ENCODE data around the gene CELF4. TPM values are rescaled to one million over a fixed set of nuclear protein-coding genes. Genes with fewer than 3 reads are reported as not detected.

CELF4 gene
- total and polyA plus RNA-seq, 10 of the 15 experiments (the other 5 are each of a cell fraction or from before 2014, with no cell fraction given) = 0.03 to 0.32 TPM; not detected in 8

- ChIA-PET CTCF (no interaction called here), SMC1A (ENCODE audit: uncharacterized antibody, unreplicated experiment) (no interaction called here), RAD21 (ENCODE audit: unreplicated experiment) (no interaction called here), POLR2A (no interaction called here)
- H3K36me3 ChIP-seq (ENCODE audit: control insufficient read depth in 2 of 2, insufficient read depth in 2 of 2, low read length in 1 of 2) = no peaks in the 10 kb centered on the region
- H3K27me3 ChIP-seq (replicated peaks in 1 of 2; ENCODE audit: control insufficient read depth in 2 of 2, insufficient read depth in 2 of 2, low read length in 1 of 2) = peaks cover 5% of the 10 kb centered on the region in 2 experiments; a peak in 3 of 4 replicates
- in situ Hi-C loops (cut with MboI) = no loop called here
- 1% methylated on average over 9 of the region's 9 CpGs for WGBS (ENCODE audit: insufficient coverage, insufficient replicate concordance, low lambda C conversion rate, missing lambda C conversion rate)
- FAIRE-seq (no peak), ATAC-seq (no peak), DNase-seq (ENCODE audit: low read depth, low spot score) (no peak)
- no peak for TF ChIP-seq EP300 (IDR thresholded peaks at IDR 0.05; ENCODE audit: borderline replicate concordance in 1 of 2, control insufficient read depth in 1 of 2, low read depth in 2 of 2, low read length in 2 of 2)
- TF ChIP-seq SIN3A (IDR thresholded peaks at IDR 0.05; ENCODE audit: low read depth, low read length) = no peak
- no peak for TF ChIP-seq ZSCAN29 (IDR thresholded peaks at IDR 0.05)
- TF ChIP-seq ZBED1 (IDR thresholded peaks at IDR 0.05; ENCODE audit: borderline replicate concordance) = no peak
- no peak for TF ChIP-seq CHD1 (IDR thresholded peaks at IDR 0.05; ENCODE audit: low read depth, low read length)
- no peak for TF ChIP-seq E4F1 (IDR thresholded peaks at IDR 0.05; ENCODE audit: borderline replicate concordance, partially characterized antibody)
- TF ChIP-seq ASH2L (IDR thresholded peaks at IDR 0.05; ENCODE audit: borderline replicate concordance, low read depth) = no peak
- no peak for TF ChIP-seq RFX5 (IDR thresholded peaks at IDR 0.05; ENCODE audit: low read depth, low read length)
- TF ChIP-seq FOXM1 (IDR thresholded peaks at IDR 0.05; ENCODE audit: low read depth, low read length) = no peak
- no peak for TF ChIP-seq IRF4 (IDR thresholded peaks at IDR 0.05; ENCODE audit: low read depth, low read length)
- TF ChIP-seq CHD4 (IDR thresholded peaks at IDR 0.05) = no peak
- no peak for TF ChIP-seq CREB1 (IDR thresholded peaks at IDR 0.05; ENCODE audit: low read depth)
- TF ChIP-seq, protein P1, sequence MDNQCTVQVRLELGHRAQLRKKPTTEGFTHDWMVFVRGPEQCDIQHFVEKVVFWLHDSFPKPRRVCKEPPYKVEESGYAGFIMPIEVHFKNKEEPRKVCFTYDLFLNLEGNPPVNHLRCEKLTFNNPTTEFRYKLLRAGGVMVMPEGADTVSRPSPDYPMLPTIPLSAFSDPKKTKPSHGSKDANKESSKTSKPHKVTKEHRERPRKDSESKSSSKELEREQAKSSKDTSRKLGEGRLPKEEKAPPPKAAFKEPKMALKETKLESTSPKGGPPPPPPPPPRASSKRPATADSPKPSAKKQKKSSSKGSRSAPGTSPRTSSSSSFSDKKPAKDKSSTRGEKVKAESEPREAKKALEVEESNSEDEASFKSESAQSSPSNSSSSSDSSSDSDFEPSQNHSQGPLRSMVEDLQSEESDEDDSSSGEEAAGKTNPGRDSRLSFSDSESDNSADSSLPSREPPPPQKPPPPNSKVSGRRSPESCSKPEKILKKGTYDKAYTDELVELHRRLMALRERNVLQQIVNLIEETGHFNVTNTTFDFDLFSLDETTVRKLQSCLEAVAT (IDR thresholded peaks at IDR 0.05) = no peak
- no peak for TF ChIP-seq BRCA1 (IDR thresholded peaks at IDR 0.05; ENCODE audit: low read depth, low read length)
- TF ChIP-seq, protein P2, sequence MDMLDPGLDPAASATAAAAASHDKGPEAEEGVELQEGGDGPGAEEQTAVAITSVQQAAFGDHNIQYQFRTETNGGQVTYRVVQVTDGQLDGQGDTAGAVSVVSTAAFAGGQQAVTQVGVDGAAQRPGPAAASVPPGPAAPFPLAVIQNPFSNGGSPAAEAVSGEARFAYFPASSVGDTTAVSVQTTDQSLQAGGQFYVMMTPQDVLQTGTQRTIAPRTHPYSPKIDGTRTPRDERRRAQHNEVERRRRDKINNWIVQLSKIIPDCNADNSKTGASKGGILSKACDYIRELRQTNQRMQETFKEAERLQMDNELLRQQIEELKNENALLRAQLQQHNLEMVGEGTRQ (IDR thresholded peaks at IDR 0.05; ENCODE audit: borderline replicate concordance, low read depth, low read length) = no peak
- no peak for TF ChIP-seq SMAD5 (IDR thresholded peaks at IDR 0.05; ENCODE audit: low read depth)
- no peak for TF ChIP-seq MYB (IDR thresholded peaks at IDR 0.05; ENCODE audit: borderline replicate concordance, low read depth, low read length)
- TF ChIP-seq CHD2 (IDR thresholded peaks at IDR 0.05; ENCODE audit: borderline replicate concordance, low read depth, low read length) = no peak
- no peak for TF ChIP-seq GATAD2B (conservative IDR thresholded peaks at IDR 0.05; ENCODE audit: low read depth)
- no peak overlapping the region for H3K9ac ChIP-seq (ENCODE audit: control insufficient read depth, insufficient read depth, low read length)
- no peak overlapping the region for H3K4me2 ChIP-seq (ENCODE audit: control insufficient read depth, insufficient read depth)
- H3K4me1 ChIP-seq (ENCODE audit: control insufficient read depth, insufficient read depth, low read length) = no peaks in the 10 kb centered on the region
- no peak overlapping the region for H3K27ac ChIP-seq (ENCODE audit: control insufficient read depth, insufficient read depth)
- no peaks in the 10 kb centered on the region for H3K79me2 ChIP-seq (ENCODE audit: control insufficient read depth, insufficient read depth, low read length)
- H3K4me3 ChIP-seq = no peak overlapping the region
- H4K20me1 ChIP-seq (ENCODE audit: control insufficient read depth, insufficient read depth) = no peaks in the 10 kb centered on the region
- no peaks in the 10 kb centered on the region for H3K9me3 ChIP-seq (replicated peaks; ENCODE audit: control insufficient read depth, insufficient read depth, low read length)
- no peak overlapping the region for H2AFZ ChIP-seq (ENCODE audit: control insufficient read depth, low read depth, low read length)
- intact Hi-C loops (cut with micrococcal nuclease; ENCODE audit: unreplicated experiment) = no loop called here
- BruUV-seq (replicated peaks) = no TSS peak
These were observed 307.5 kb downstream of the CELF4 start for GRCh38 chr18:37258131-37258530.

All from GM12878 (cell line).